ENCODE results near the gene DRD5.
"Not testable (repeated sequence)": the region's sequence is repeated elsewhere in the genome, so short reads cannot be mapped to it uniquely, and the experiment has no call there.

The DRD5 gene

GRCh38 chr4:9781343-9782135 is at the start of gene DRD5:
Gene DRD5 (plus strand): TSS chr4:9781634. CDS start chr4:9782030, 396 bp downstream.
- H3K4me3 ChIP-seq (replicated peaks; ENCODE audit: low read depth, low read length), result no peak within 1 kb of the TSS
- TF ChIP-seq CTCF (IDR thresholded peaks at IDR 0.05; ENCODE audit: low read length, missing control alignments), result no peak
- DNase-seq (ENCODE audit: low read depth), result no peak

GRCh38 chr4:9732256-9732655 is 49.2 kb upstream of the DRD5 start:
- H3K4me3 ChIP-seq (replicated peaks; ENCODE audit: low read depth, low read length); DNase-seq (ENCODE audit: low read depth): not testable (repeated sequence)

- TF ChIP-seq CTCF (IDR thresholded peaks at IDR 0.05; ENCODE audit: low read length, missing control alignments), result no peak
These were observed 45.9 kb upstream of the DRD5 start for GRCh38 chr4:9735515-9735914.

GRCh38 chr4:9737280-9737679 is 44.2 kb upstream of the DRD5 start:
- not testable (repeated sequence) for H3K4me3 ChIP-seq (replicated peaks; ENCODE audit: low read depth, low read length); DNase-seq (ENCODE audit: low read depth)

More at GRCh38 chr4:9735515-9735914, 45.9 kb upstream of the DRD5 start:
- no peak for DNase-seq (ENCODE audit: low read depth)
- H3K4me3 ChIP-seq (replicated peaks; ENCODE audit: low read depth, low read length), result no peak overlapping the region

- H3K4me3 ChIP-seq (replicated peaks; ENCODE audit: low read depth, low read length); DNase-seq (ENCODE audit: low read depth): not testable (repeated sequence)
These were observed 37.6 kb upstream of the DRD5 start for GRCh38 chr4:9743789-9744188.

- no peak for TF ChIP-seq CTCF (IDR thresholded peaks at IDR 0.05; ENCODE audit: low read length, missing control alignments)
- no peak for DNase-seq (ENCODE audit: low read depth)
- H3K4me3 ChIP-seq (replicated peaks; ENCODE audit: low read depth, low read length), result no peak overlapping the region
These were observed 35.7 kb upstream of the DRD5 start for GRCh38 chr4:9745782-9746181.

- no peak for DNase-seq (ENCODE audit: low read depth)
- H3K4me3 ChIP-seq (replicated peaks; ENCODE audit: low read depth, low read length), result no peak overlapping the region
- no peak for TF ChIP-seq CTCF (IDR thresholded peaks at IDR 0.05; ENCODE audit: low read length, missing control alignments)
These were observed 22.7 kb upstream of the DRD5 start for GRCh38 chr4:9758641-9759317.

- peak; percentile 88 for DNase-seq (ENCODE audit: low read depth)
- H3K4me3 ChIP-seq (replicated peaks; ENCODE audit: low read depth, low read length), result no peak overlapping the region
- TF ChIP-seq CTCF (IDR thresholded peaks at IDR 0.05; ENCODE audit: low read length, missing control alignments), result peak; percentile 76
These were observed 18.5 kb upstream of the DRD5 start for GRCh38 chr4:9762823-9763475.

Data from fibroblast of pulmonary artery (primary cell).